Gastrocnemius medialis (tissue), 4 donors: Measurements from ENCODE around the gene TMEM132E. TPM values are rescaled to one million over a fixed set of nuclear protein-coding genes. Genes with fewer than 3 reads are reported as not detected.

Experiments
- ATAC-seq, 2 donors: fragments of 150-250 bp; one replicate each; pipeline ENCODE4 v1.9.1; 2016
- DNase-seq, 2 donors: peaks; one replicate each; pipeline ENCODE4 v3.0.0-alpha.2; 2019
- H3K27ac ChIP-seq, 4 donors: fragments of 200-600 bp; sonication (generic); 1 replicate in 1 of 4; 2 replicates in 3 of 4; pipeline ENCODE4 v1.5.1; 2016 to 2018; ENCODE audit warnings: mild to moderate bottlenecking in 2 of 4, moderate library complexity in 1 of 4
- H3K27me3 ChIP-seq, 3 donors: fragments of 200-600 bp; sonication (generic) in 2 of 3; 1 replicate in 1 of 3; 2 replicates in 2 of 3; pipeline versions ENCODE4 v1.5.1 to v1.6.0; 2016 to 2019; ENCODE audit warnings: mild to moderate bottlenecking in 1 of 3, moderate library complexity in 1 of 3
- H3K36me3 ChIP-seq, 2 donors: fragments of 200-600 bp; sonication (generic) in 1 of 2; one replicate each; pipeline ENCODE4 v1.5.1; 2017 to 2018
- H3K4me1 ChIP-seq, 2 donors: fragments of 200-600 bp; sonication (generic) in 1 of 2; one replicate each; pipeline ENCODE4 v1.5.1; 2016 to 2017; ENCODE audit warnings: mild to moderate bottlenecking in 2 of 2
- H3K4me3 ChIP-seq, 4 donors: fragments of 200-600 bp; sonication (generic) in 3 of 4; 1 replicate in 1 of 4; 2 replicates in 3 of 4; pipeline ENCODE4 v1.5.1; 2016 to 2019; ENCODE audit warnings: mild to moderate bottlenecking in 2 of 4
- H3K9me3 ChIP-seq, 3 donors: fragments of 200-600 bp; sonication (generic) in 2 of 3; 1 replicate in 1 of 3; 2 replicates in 2 of 3; pipeline ENCODE4 v1.5.1; 2016 to 2019
- POLR2A ChIP-seq, 2 donors: fragments of 450-650 bp; IDR thresholded peaks; one replicate each; pipeline ENCODE4 v1.6.1; 2017; ENCODE audit warnings: antibody characterized with exemption in 2 of 2, mild to moderate bottlenecking in 2 of 2, moderate library complexity in 2 of 2
- in situ Hi-C, 4 donors: fragments of 200-750 bp; cut with MboI; loops; one replicate each; pipeline versions ENCODE4 v1.15.0 to v1.8.0; 2017; ENCODE audit warnings: low sequenced_read_pairs in 4 of 4
- intact Hi-C: fragments of 100-400 bp; cut with DNase I; formaldehyde crosslinking; loops from one replicate; pipeline ENCODE4 v1.15.1; 2023; ENCODE audit warnings: low total_unique reads
- total RNA-seq, 4 donors: library from RNA; depleted of rRNA; stranded (reverse); fragments of >200 nt; gene quantifications; one replicate each; pipeline versions ENCODE4 v1.1.0 to v1.2.3, GENCODE V29; 2016
- TF ChIP-seq, protein P1 (sequence below), 5 experiments: fragments of 450-650 bp in 3 of 5; fragments of 200-600 bp in 2 of 5; sonication (generic) in 2 of 5; IDR thresholded peaks in 4 of 5; conservative IDR thresholded peaks in 1 of 5; 1 replicate in 4 of 5; 2 replicates in 1 of 5; pipeline ENCODE4 v1.5.1; 2016 to 2019; ENCODE audit warnings: antibody characterized with exemption in 5 of 5, mild to moderate bottlenecking in 3 of 5, moderate library complexity in 3 of 5

TMEM132E gene
- total RNA-seq, 4 donors from 2014 or later = not detected

DNA sequence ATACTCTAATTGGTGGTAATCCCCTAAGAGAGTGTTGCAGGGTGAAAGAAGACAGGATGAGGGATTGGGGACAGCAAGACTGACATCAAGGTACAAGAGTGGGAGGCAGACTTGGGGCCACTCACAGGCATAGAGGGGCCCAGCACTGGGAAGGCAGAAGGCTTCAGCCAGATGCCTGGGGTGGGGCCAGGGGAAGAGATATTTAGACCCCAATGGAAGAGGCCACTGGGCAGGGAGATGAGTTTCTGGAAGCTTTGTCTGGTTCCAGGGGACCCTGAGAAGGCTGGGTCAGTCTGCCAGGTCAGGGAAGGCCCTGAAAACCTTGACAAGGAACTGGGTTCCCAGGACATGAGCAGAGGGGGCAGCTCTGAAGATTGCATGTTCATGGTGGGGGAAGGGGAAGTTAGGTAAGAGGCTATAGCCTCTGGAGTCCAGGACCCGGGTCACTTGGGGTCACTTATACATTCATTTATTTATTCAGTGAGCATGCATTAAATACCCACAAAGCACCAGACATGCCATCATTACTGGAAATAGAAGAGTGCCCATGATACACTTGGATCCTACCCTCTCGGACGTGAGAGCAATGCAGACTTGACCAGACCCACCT lies 92.9 kb downstream of the TMEM132E start:
- Histone ChIP-seq H3K27me3 (peaks cover 0 to 6% (median 0%) of the 10 kb centered on the region in 3 donors), H3K27ac (no peak overlapping the region), H3K36me3 (no peaks in the 10 kb centered on the region), H3K9me3 (no peaks in the 10 kb centered on the region), H3K4me1 (no peaks in the 10 kb centered on the region), H3K4me3 (no peak overlapping the region)
- ATAC-seq (no peak), DNase-seq (no peak)
- no peak for TF ChIP-seq POLR2A (IDR thresholded peaks at IDR 0.05)
- TF ChIP-seq, protein P1, sequence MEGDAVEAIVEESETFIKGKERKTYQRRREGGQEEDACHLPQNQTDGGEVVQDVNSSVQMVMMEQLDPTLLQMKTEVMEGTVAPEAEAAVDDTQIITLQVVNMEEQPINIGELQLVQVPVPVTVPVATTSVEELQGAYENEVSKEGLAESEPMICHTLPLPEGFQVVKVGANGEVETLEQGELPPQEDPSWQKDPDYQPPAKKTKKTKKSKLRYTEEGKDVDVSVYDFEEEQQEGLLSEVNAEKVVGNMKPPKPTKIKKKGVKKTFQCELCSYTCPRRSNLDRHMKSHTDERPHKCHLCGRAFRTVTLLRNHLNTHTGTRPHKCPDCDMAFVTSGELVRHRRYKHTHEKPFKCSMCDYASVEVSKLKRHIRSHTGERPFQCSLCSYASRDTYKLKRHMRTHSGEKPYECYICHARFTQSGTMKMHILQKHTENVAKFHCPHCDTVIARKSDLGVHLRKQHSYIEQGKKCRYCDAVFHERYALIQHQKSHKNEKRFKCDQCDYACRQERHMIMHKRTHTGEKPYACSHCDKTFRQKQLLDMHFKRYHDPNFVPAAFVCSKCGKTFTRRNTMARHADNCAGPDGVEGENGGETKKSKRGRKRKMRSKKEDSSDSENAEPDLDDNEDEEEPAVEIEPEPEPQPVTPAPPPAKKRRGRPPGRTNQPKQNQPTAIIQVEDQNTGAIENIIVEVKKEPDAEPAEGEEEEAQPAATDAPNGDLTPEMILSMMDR (IDR thresholded peaks at IDR 0.05 in 4 of 5, conservative IDR thresholded peaks at IDR 0.05 in 1 of 5) = no peak
- in situ Hi-C loops = no loop called here
- intact Hi-C loops = no loop called here

DNA sequence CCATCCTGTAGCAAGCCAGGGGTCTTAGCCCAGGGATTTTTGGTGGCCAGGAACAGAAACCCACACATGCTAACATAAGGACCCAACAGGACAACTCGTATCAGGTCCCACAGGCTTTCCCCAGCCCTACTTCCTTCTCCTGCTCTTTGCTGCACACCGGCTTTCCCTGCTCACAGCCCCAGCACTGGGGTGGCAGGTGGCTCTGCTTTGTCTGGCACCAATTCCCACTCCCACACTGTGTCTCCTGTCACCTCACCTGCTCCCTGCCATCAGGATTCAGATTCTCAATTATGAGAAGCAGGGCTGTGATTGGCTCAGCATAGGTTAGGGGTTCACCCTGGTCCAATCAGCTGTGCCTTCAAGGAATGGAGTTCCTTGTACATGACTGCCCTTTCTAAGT lies 94.1 kb downstream of the TMEM132E start:
- ATAC-seq (no peak), DNase-seq (no peak)
- no peaks in the 10 kb centered on the region for H3K9me3 ChIP-seq
- H3K27me3 ChIP-seq = peaks cover 0 to 2% (median 0%) of the 10 kb centered on the region in 3 donors
- no peaks in the 10 kb centered on the region for H3K4me1 ChIP-seq
- no peak overlapping the region for H3K4me3 ChIP-seq
- TF ChIP-seq POLR2A (IDR thresholded peaks at IDR 0.05) = no peak
- TF ChIP-seq, protein P1 (IDR thresholded peaks at IDR 0.05 in 4 of 5, conservative IDR thresholded peaks at IDR 0.05 in 1 of 5) = no peak
- no peaks in the 10 kb centered on the region for H3K36me3 ChIP-seq
- in situ Hi-C loops = no loop called here
- intact Hi-C loops = no loop called here
- H3K27ac ChIP-seq = no peak overlapping the region

DNA sequence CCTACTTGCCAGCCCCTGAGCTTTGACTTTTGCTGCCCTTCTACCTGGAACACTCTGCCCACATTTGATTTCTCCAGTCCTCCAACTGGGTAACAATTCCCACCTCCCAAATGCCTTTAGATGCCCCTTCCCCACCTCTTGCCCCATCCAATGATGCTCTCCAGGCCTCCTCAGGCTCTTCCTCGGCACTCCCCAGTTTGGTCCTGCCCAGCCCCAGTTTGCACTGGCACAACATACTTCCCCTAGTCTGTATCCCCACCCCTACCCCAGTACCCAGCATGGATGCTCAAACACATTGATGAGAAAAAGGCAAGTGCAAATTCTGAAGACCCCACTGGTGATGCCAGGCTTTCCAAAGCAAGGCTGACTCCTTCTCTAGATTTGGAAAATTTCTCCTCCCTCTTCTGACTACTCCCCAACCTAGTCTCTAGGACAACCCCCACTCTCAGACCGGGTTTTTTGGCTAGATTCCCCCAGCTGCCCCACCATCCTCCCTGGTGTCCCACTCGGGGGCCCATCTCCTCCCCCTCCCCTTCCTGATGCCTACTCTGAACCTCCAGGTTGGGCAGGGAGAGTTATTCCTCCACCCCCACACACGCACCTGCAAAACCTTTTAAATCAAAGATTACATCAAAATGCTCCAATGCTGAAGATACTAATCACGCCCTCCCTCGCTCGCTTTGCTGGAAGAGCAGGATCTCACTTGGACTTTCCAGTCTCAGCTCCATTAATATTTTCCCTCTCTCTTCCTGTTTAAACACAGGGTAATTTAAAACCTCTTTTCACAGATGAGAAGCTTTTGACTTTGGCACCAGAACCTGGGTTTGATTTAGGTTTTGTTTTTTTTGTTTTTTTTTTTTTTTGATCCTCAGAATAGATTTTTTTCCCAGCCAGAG lies 94.9 kb downstream of the TMEM132E start:
- H3K9me3 ChIP-seq = no peaks in the 10 kb centered on the region
- ATAC-seq (no peak), DNase-seq (no peak)
- no peaks in the 10 kb centered on the region for H3K36me3 ChIP-seq
- no peak overlapping the region for H3K4me3 ChIP-seq
- H3K27me3 ChIP-seq = no peaks in the 10 kb centered on the region
- no peak overlapping the region for H3K27ac ChIP-seq
- no peak for TF ChIP-seq POLR2A (IDR thresholded peaks at IDR 0.05)
- TF ChIP-seq, protein P1 (IDR thresholded peaks at IDR 0.05 in 4 of 5, conservative IDR thresholded peaks at IDR 0.05 in 1 of 5) = no peak
- intact Hi-C loops (no loop called here), in situ Hi-C loops (no loop called here)
- no peaks in the 10 kb centered on the region for H3K4me1 ChIP-seq

DNA sequence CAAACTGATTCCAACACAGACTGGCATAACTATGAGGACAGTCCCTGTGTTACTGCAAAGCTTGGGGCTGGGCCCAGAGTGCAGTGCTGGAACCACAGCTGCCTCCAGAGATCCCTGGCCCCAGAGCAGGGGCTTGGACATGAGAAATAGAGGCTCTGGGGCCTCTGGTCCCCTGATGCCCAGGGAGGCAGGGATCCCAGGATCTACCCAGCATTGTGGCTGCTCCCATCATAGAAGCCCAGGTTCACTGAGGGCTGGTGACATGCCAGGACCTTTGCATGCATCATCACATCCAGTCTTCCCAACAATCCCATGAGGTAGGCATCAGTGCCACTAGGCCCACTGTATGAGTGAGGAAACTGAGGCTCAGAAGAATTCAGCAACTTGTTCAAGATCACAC lies 95.8 kb downstream of the TMEM132E start:
- H3K4me1 ChIP-seq = no peaks in the 10 kb centered on the region
- in situ Hi-C loops = no loop called here
- intact Hi-C loops = no loop called here

More for the DNA sequence above, 95.8 kb downstream of the TMEM132E start:
- ATAC-seq (no peak), DNase-seq (no peak)
- Histone ChIP-seq H3K4me3 (no peak overlapping the region), H3K36me3 (no peaks in the 10 kb centered on the region), H3K9me3 (no peaks in the 10 kb centered on the region), H3K27ac (no peak overlapping the region), H3K27me3 (no peaks in the 10 kb centered on the region)
- TF ChIP-seq, protein P1 (IDR thresholded peaks at IDR 0.05 in 4 of 5, conservative IDR thresholded peaks at IDR 0.05 in 1 of 5) = no peak
- no peak for TF ChIP-seq POLR2A (IDR thresholded peaks at IDR 0.05)
